Spleen (tissue), 11 donors: Measurements from ENCODE around the gene TMEM147. TPM values are rescaled to one million over a fixed set of nuclear protein-coding genes. Genes with fewer than 3 reads are reported as not detected.

Experiments used
- DNase-seq: peaks from one replicate; pipeline ENCODE4 v3.0.0-alpha.2; 2020
- H3K27ac ChIP-seq, 8 donors: fragments of 200-600 bp; sonication (generic) in 7 of 8; 1 replicate in 4 of 8; 2 replicates in 4 of 8; pipeline versions ENCODE4 v1.5.0 to v1.8.0; 2016 to 2021; ENCODE audit warnings: inconsistent platforms in 4 of 8, mild to moderate bottlenecking in 4 of 8, moderate library complexity in 1 of 8
- H3K27me3 ChIP-seq, 7 donors: fragments of 200-600 bp; sonication (generic) in 6 of 7; replicated peaks in 1 of 7; 1 replicate in 4 of 7; 2 replicates in 3 of 7; pipeline versions ENCODE4 v1.5.0 to v1.8.0; 2016 to 2021; ENCODE audit warnings: inconsistent platforms in 3 of 7, mild to moderate bottlenecking in 1 of 7
- H3K36me3 ChIP-seq, 6 donors: fragments of 200-600 bp; sonication (generic) in 5 of 6; 1 replicate in 4 of 6; 2 replicates in 2 of 6; pipeline versions ENCODE4 v1.5.0 to v1.8.0; 2016 to 2021; ENCODE audit warnings: inconsistent platforms in 2 of 6
- H3K4me1 ChIP-seq, 6 donors: fragments of 200-600 bp; sonication (generic) in 5 of 6; 1 replicate in 3 of 6; 2 replicates in 3 of 6; pipeline versions ENCODE4 v1.5.0 to v1.8.0; 2016 to 2021; ENCODE audit warnings: inconsistent platforms in 3 of 6
- H3K4me3 ChIP-seq, 8 donors: fragments of 200-600 bp; sonication (generic) in 7 of 8; 1 replicate in 4 of 8; 2 replicates in 4 of 8; pipeline versions ENCODE4 v1.5.0 to v1.8.0; 2016 to 2021; ENCODE audit warnings: inconsistent platforms in 4 of 8, mild to moderate bottlenecking in 4 of 8, moderate library complexity in 2 of 8
- H3K9me3 ChIP-seq, 8 donors: fragments of 200-600 bp; sonication (generic) in 7 of 8; 1 replicate in 4 of 8; 2 replicates in 4 of 8; pipeline versions ENCODE4 v1.5.0 to v1.8.0; 2016 to 2021; ENCODE audit warnings: inconsistent platforms in 4 of 8
- CTCF ChIP-seq, 11 experiments: fragments of 200-600 bp in 7 of 11; fragments of 450-650 bp in 4 of 11; sonication (generic) in 4 of 11; IDR thresholded peaks in 8 of 11; conservative IDR thresholded peaks in 3 of 11; 1 replicate in 7 of 11; 2 replicates in 4 of 11; pipeline versions ENCODE4 v1.4.0 to v1.8.0; 2016 to 2021; ENCODE audit warnings: antibody characterized with exemption in 11 of 11, inconsistent platforms in 4 of 11, mild to moderate bottlenecking in 1 of 11
- POLR2A ChIP-seq, 3 donors: fragments of 450-650 bp; IDR thresholded peaks; one replicate each; pipeline ENCODE4 v1.5.1; 2017; ENCODE audit warnings: antibody characterized with exemption in 3 of 3, mild to moderate bottlenecking in 1 of 3
- POLR2AphosphoS5 ChIP-seq, 3 donors: sonication (generic); formaldehyde crosslinking; IDR thresholded peaks; one replicate each; pipeline ENCODE4 v1.5.1; 2017; ENCODE audit warnings: antibody characterized with exemption in 3 of 3
- WGBS, 5 donors: extraction: QIAGEN DNeasy Blood & Tissue Kit in 3 of 5; methylation state at CpG; one replicate each; pipeline versions ENCODE4 v1.1.5 to v1.1.7; 2013 to 2018; 5-methylcytosine and 5-hydroxymethylcytosine counted together
- intact Hi-C: fragments of 100-400 bp; cut with DNase I; formaldehyde crosslinking; loops from one replicate; pipeline ENCODE4 v1.15.0; 2023; ENCODE audit warnings: low total_unique reads
- polyA plus RNA-seq, 3 donors: library from polyadenylated mRNA; stranded (reverse); fragments of 200-250 nt; gene quantifications; one replicate each; pipeline ENCODE4 v1.2.1, GENCODE V29; 2013
- total RNA-seq, 7 donors: library from RNA; depleted of rRNA in 3 of 7; stranded (reverse); fragments of >200 nt in 3 of 7; fragmentation: NEBNext Ultra II Directional in 4 of 7; extraction: Animal tissue kit (Norgen Biotek cat#: 25700) in 4 of 7; gene quantifications; one replicate each; pipeline versions ENCODE4 v1.1.0 to v1.2.1, GENCODE V29; 2016 to 2021
- donor health status: healthy with polysubstance abuse.
- donor health status: DM: no; HTN: no; CAD: no; lungs with moderate emphysema.
- donor health status: DM: no; HTN: no; CAD: no.
- donor health status: Bipolar disorder and iron deficiency.
- donor health status: healthy.
- donor health status: DM: no; HTN: no; CAD: no.
- donor health status: DM: yes; HTN: yes; CAD: no.

TMEM147 gene
- total and polyA plus RNA-seq, 10 donors: 47.6 to 88.7 (median 56.3) TPM

GRCh38 chr19:35528218-35529038 lies 17.0 kb upstream of the TMEM147 start, which contains the start of gene SBSN:
SBSN (minus strand) TSS chr19:35528311; CDS start chr19:35528281, 30 bp downstream.
- 74 to 86% (median 81%) methylated on average over 11 of the region's 11 CpGs for WGBS, 5 donors
- intact Hi-C loops: no loop called here
- TF ChIP-seq POLR2A (IDR thresholded peaks at IDR 0.05): no peak
- no peak for TF ChIP-seq CTCF (IDR thresholded peaks at IDR 0.05 in 8 of 11, conservative IDR thresholded peaks at IDR 0.05 in 3 of 11)
- TF ChIP-seq POLR2AphosphoS5 (IDR thresholded peaks at IDR 0.05): no peak

GRCh38 chr19:35529241-35530218 lies 15.9 kb upstream of the TMEM147 start:
- WGBS, 5 donors: 45 to 52% (median 49%) methylated on average over 10 to 19 of the region's 19 CpGs
- no peak for DNase-seq
- peaks cover 0 to 100% (median 24%) of the 10 kb centered on the region in 7 donors for H3K27me3 ChIP-seq
- H3K36me3 ChIP-seq: no peaks in the 10 kb centered on the region
- intact Hi-C loops: no loop called here
- H3K27ac ChIP-seq: no peak overlapping the region
- TF ChIP-seq CTCF (IDR thresholded peaks at IDR 0.05 in 8 of 11, conservative IDR thresholded peaks at IDR 0.05 in 3 of 11) (no peak), POLR2AphosphoS5 (IDR thresholded peaks at IDR 0.05) (no peak), POLR2A (IDR thresholded peaks at IDR 0.05) (no peak)
- no peaks in the 10 kb centered on the region for H3K9me3 ChIP-seq
- peaks cover 2 to 17% (median 15%) of the 10 kb centered on the region in 6 donors for H3K4me1 ChIP-seq
- H3K4me3 ChIP-seq: no peak overlapping the region

More at GRCh38 chr19:35528218-35529038, 17.0 kb upstream of the TMEM147 start, which contains the start of gene SBSN:
- no peak within 1 kb of the TSS for H3K27ac ChIP-seq
- DNase-seq: no peak
- H3K36me3 ChIP-seq: no peaks in the 10 kb centered on the region
- H3K27me3 ChIP-seq: peaks cover 0 to 93% (median 13%) of the 10 kb centered on the region in 7 donors
- H3K4me1 ChIP-seq: peaks cover 0 to 6% (median 5%) of the 10 kb centered on the region in 6 donors
- no peak within 1 kb of the TSS for H3K4me3 ChIP-seq
- no peaks in the 10 kb centered on the region for H3K9me3 ChIP-seq

GRCh38 chr19:35531291-35531690 lies 14.1 kb upstream of the TMEM147 start:
- H3K4me3 ChIP-seq: no peak overlapping the region
- intact Hi-C loops: no loop called here
- peaks cover 0 to 97% (median 25%) of the 10 kb centered on the region in 7 donors for H3K27me3 ChIP-seq
- H3K4me1 ChIP-seq: peaks cover 2 to 17% (median 15%) of the 10 kb centered on the region in 6 donors
- 62 to 72% (median 65%) methylated on average over 6 of the region's 6 CpGs for WGBS, 5 donors
- H3K9me3 ChIP-seq: no peaks in the 10 kb centered on the region
- H3K27ac ChIP-seq: no peak overlapping the region
- no peak for DNase-seq
- H3K36me3 ChIP-seq: no peaks in the 10 kb centered on the region
- TF ChIP-seq POLR2A (IDR thresholded peaks at IDR 0.05) (no peak), CTCF (IDR thresholded peaks at IDR 0.05 in 8 of 11, conservative IDR thresholded peaks at IDR 0.05 in 3 of 11) (no peak), POLR2AphosphoS5 (IDR thresholded peaks at IDR 0.05) (no peak)
